ENCODE data around the gene TUT4. TPM values are rescaled to one million over a fixed set of nuclear protein-coding genes. Genes with fewer than 3 reads are reported as not detected.
"Not testable (repeated sequence)": the region's sequence is repeated elsewhere in the genome, so short reads cannot be mapped to it uniquely, and the experiment has no call there.

Gene TUT4
- total RNA-seq, 1 donor from 2014 or later, result 40.9 TPM

- no peak for DNase-seq (ENCODE audit: low spot score)
Measured at GRCh38 chr1:52582116-52582696, 29.3 kb upstream of the TUT4 start.

GRCh38 chr1:52580283-52580682 is 27.4 kb upstream of the TUT4 start:
- H3K36me3 Mint-ChIP-seq (ENCODE audit: low read depth), result no peaks in the 10 kb centered on the region
- DNase-seq (ENCODE audit: low spot score), result no peak
- no peaks in the 10 kb centered on the region for H3K9me3 Mint-ChIP-seq (ENCODE audit: low read depth)
- H3K4me3 Mint-ChIP-seq (ENCODE audit: unreplicated experiment), result no peak overlapping the region
- no peak overlapping the region for H3K27ac Mint-ChIP-seq (ENCODE audit: unreplicated experiment)
- H3K4me1 Mint-ChIP-seq (ENCODE audit: low read depth), result no peaks in the 10 kb centered on the region
- H3K27me3 Mint-ChIP-seq (ENCODE audit: low read depth), result peaks cover 3% of the 10 kb centered on the region
- TF ChIP-seq CTCF (IDR thresholded peaks at IDR 0.05), result no peak

More at GRCh38 chr1:52582116-52582696, 29.3 kb upstream of the TUT4 start:
- TF ChIP-seq CTCF (IDR thresholded peaks at IDR 0.05), result no peak
- H3K27ac Mint-ChIP-seq (ENCODE audit: unreplicated experiment), result no peak overlapping the region
- no peaks in the 10 kb centered on the region for H3K9me3 Mint-ChIP-seq (ENCODE audit: low read depth)
- peaks cover 3% of the 10 kb centered on the region for H3K27me3 Mint-ChIP-seq (ENCODE audit: low read depth)
- H3K4me1 Mint-ChIP-seq (ENCODE audit: low read depth), result no peaks in the 10 kb centered on the region
- no peaks in the 10 kb centered on the region for H3K36me3 Mint-ChIP-seq (ENCODE audit: low read depth)
- no peak overlapping the region for H3K4me3 Mint-ChIP-seq (ENCODE audit: unreplicated experiment)

- H3K27me3 Mint-ChIP-seq (ENCODE audit: low read depth), result peaks cover 3% of the 10 kb centered on the region
- H3K4me3 Mint-ChIP-seq (ENCODE audit: unreplicated experiment), result no peak overlapping the region
- no peaks in the 10 kb centered on the region for H3K36me3 Mint-ChIP-seq (ENCODE audit: low read depth)
- TF ChIP-seq CTCF (IDR thresholded peaks at IDR 0.05), result no peak
- no peaks in the 10 kb centered on the region for H3K9me3 Mint-ChIP-seq (ENCODE audit: low read depth)
- H3K4me1 Mint-ChIP-seq (ENCODE audit: low read depth), result peaks cover 4% of the 10 kb centered on the region
- no peak for DNase-seq (ENCODE audit: low spot score)
- no peak overlapping the region for H3K27ac Mint-ChIP-seq (ENCODE audit: unreplicated experiment)
Measured at GRCh38 chr1:52579415-52579814, 26.5 kb upstream of the TUT4 start.

GRCh38 chr1:52578066-52578465 is 25.2 kb upstream of the TUT4 start:
- not testable (repeated sequence) for H3K4me1 Mint-ChIP-seq (ENCODE audit: low read depth); H3K27ac Mint-ChIP-seq (ENCODE audit: unreplicated experiment); H3K9me3 Mint-ChIP-seq (ENCODE audit: low read depth); H3K4me3 Mint-ChIP-seq (ENCODE audit: unreplicated experiment); DNase-seq (ENCODE audit: low spot score); H3K36me3 Mint-ChIP-seq (ENCODE audit: low read depth); H3K27me3 Mint-ChIP-seq (ENCODE audit: low read depth)

GRCh38 chr1:52576074-52576473 is 23.2 kb upstream of the TUT4 start:
- H3K36me3 Mint-ChIP-seq (ENCODE audit: low read depth), result no peaks in the 10 kb centered on the region
- no peak overlapping the region for H3K27ac Mint-ChIP-seq (ENCODE audit: unreplicated experiment)
- H3K4me3 Mint-ChIP-seq (ENCODE audit: unreplicated experiment), result no peak overlapping the region
- no peak for DNase-seq (ENCODE audit: low spot score)
- no peak for TF ChIP-seq CTCF (IDR thresholded peaks at IDR 0.05)
- peaks cover 7% of the 10 kb centered on the region for H3K4me1 Mint-ChIP-seq (ENCODE audit: low read depth)
- H3K9me3 Mint-ChIP-seq (ENCODE audit: low read depth), result no peaks in the 10 kb centered on the region
- H3K27me3 Mint-ChIP-seq (ENCODE audit: low read depth), result no peaks in the 10 kb centered on the region

GRCh38 chr1:52574594-52574993 is 21.7 kb upstream of the TUT4 start:
- Mint-ChIP-seq H3K4me3 (ENCODE audit: unreplicated experiment) (no peak overlapping the region), H3K27me3 (ENCODE audit: low read depth) (no peaks in the 10 kb centered on the region), H3K9me3 (ENCODE audit: low read depth) (no peaks in the 10 kb centered on the region), H3K36me3 (ENCODE audit: low read depth) (no peaks in the 10 kb centered on the region), H3K4me1 (ENCODE audit: low read depth) (peaks cover 7% of the 10 kb centered on the region), H3K27ac (ENCODE audit: unreplicated experiment) (peak overlapping the region; percentile 2)
- no peak for TF ChIP-seq CTCF (IDR thresholded peaks at IDR 0.05)
- DNase-seq (ENCODE audit: low spot score), result no peak
